NT2/D1 (cell line): ENCODE measurements around the gene CXorf65.

Experiments
- DNase-seq: peaks from one replicate; pipeline ENCODE4 v3.0.0-alpha.2; 2011; ENCODE audit warnings: low read depth, low spot score
- H3K27me3 ChIP-seq: 2 replicates; pipeline ENCODE4 v1.6.0; 2011; ENCODE audit warnings: mild to moderate bottlenecking; ENCODE audit not compliant: insufficient read length, insufficient read depth
- H3K36me3 ChIP-seq: 2 replicates; pipeline ENCODE4 v1.6.1; 2011; ENCODE audit warnings: mild to moderate bottlenecking, low read length, mixed read lengths; ENCODE audit not compliant: insufficient read depth, insufficient read length
- H3K4me1 ChIP-seq: 2 replicates; pipeline ENCODE4 v1.5.1; 2011; ENCODE audit not compliant: insufficient read depth, insufficient read length
- H3K4me3 ChIP-seq: 2 replicates; pipeline ENCODE4 v1.5.1; 2011; ENCODE audit warnings: low read depth; ENCODE audit not compliant: insufficient read length
- H3K9ac ChIP-seq: 2 replicates; pipeline ENCODE4 v1.6.0; 2011; ENCODE audit warnings: low read depth; ENCODE audit not compliant: insufficient read length
- H3K9me3 ChIP-seq: 2 replicates; pipeline ENCODE4 v1.5.1; 2011; ENCODE audit warnings: mild to moderate bottlenecking, low read length; ENCODE audit not compliant: insufficient read depth
- SUZ12 ChIP-seq: IDR thresholded peaks from 2 replicates; pipeline ENCODE4 v1.6.1; 2011; ENCODE audit not compliant: insufficient read length, insufficient read depth; ENCODE audit errors: extremely low read depth
- YY1 ChIP-seq: IDR thresholded peaks from 2 replicates; pipeline ENCODE4 v1.6.1; 2011; ENCODE audit not compliant: insufficient read length, insufficient read depth
- ZNF274 ChIP-seq: IDR thresholded peaks from 2 replicates; pipeline ENCODE4 v1.6.1; 2011; ENCODE audit warnings: mild to moderate bottlenecking, low read depth, low read length

Gene CXorf65

GRCh38 chrX:71098302-71098701, 8.2 kb downstream of the CXorf65 start:
- DNase-seq = no peak
- no peak for TF ChIP-seq ZNF274
- TF ChIP-seq SUZ12 = no peak
- no peak for TF ChIP-seq YY1
- H3K27me3 ChIP-seq = peaks cover 11% of the 10 kb centered on the region
- H3K4me1 ChIP-seq = peaks cover 21% of the 10 kb centered on the region
- H3K4me3 ChIP-seq = no peak overlapping the region
- no peaks in the 10 kb centered on the region for H3K9me3 ChIP-seq
- peaks cover 10% of the 10 kb centered on the region for H3K36me3 ChIP-seq
- no peak overlapping the region for H3K9ac ChIP-seq

GRCh38 chrX:71096760-71097032, 9.8 kb downstream of the CXorf65 start:
- Histone ChIP-seq H3K9me3 (no peaks in the 10 kb centered on the region), H3K27me3 (peaks cover 11% of the 10 kb centered on the region), H3K9ac (peak overlapping the region; percentile 88), H3K36me3 (peaks cover 7% of the 10 kb centered on the region), H3K4me3 (peak overlapping the region; percentile 74), H3K4me1 (peaks cover 21% of the 10 kb centered on the region)
- DNase-seq = no peak
- TF ChIP-seq YY1 (no peak), SUZ12 (no peak), ZNF274 (no peak)

- TF ChIP-seq SUZ12 (no peak), ZNF274 (no peak), YY1 (no peak)
- Histone ChIP-seq H3K4me1 (peaks cover 19% of the 10 kb centered on the region), H3K9me3 (no peaks in the 10 kb centered on the region), H3K36me3 (peaks cover 3% of the 10 kb centered on the region), H3K4me3 (peak overlapping the region; percentile 74), H3K9ac (peak overlapping the region; percentile 88), H3K27me3 (peaks cover 11% of the 10 kb centered on the region)
- peak; percentile 25 for DNase-seq
Observed at GRCh38 chrX:71095981-71096759, 10.4 kb downstream of the CXorf65 start.

- H3K4me1 ChIP-seq = peaks cover 14% of the 10 kb centered on the region
- H3K36me3 ChIP-seq = no peaks in the 10 kb centered on the region
- peak; percentile 86 for DNase-seq
- H3K27me3 ChIP-seq = peaks cover 11% of the 10 kb centered on the region
- H3K4me3 ChIP-seq = peak within 1 kb of the TSS; percentile 74
- TF ChIP-seq YY1 = no peak
- no peak for TF ChIP-seq SUZ12
- TF ChIP-seq ZNF274 = no peak
- H3K9me3 ChIP-seq = no peaks in the 10 kb centered on the region
- H3K9ac ChIP-seq = peak within 1 kb of the TSS; percentile 88
Observed at GRCh38 chrX:71095555-71095980, 11.0 kb downstream of the CXorf65 start, which contains the start of gene FOXO4. FOXO4 (plus strand) TSS chrX:71095851; CDS start chrX:71096529, 678 bp downstream.

GRCh38 chrX:71095033-71095432, 11.5 kb downstream of the CXorf65 start:
- peaks cover 11% of the 10 kb centered on the region for H3K27me3 ChIP-seq
- no peak for DNase-seq
- TF ChIP-seq ZNF274 = no peak
- no peak for TF ChIP-seq SUZ12
- no peak for TF ChIP-seq YY1

GRCh38 chrX:71091263-71091662, 15.3 kb downstream of the CXorf65 start:
- H3K27me3 ChIP-seq = no peaks in the 10 kb centered on the region
- peaks cover 2% of the 10 kb centered on the region for H3K4me1 ChIP-seq
- H3K9me3 ChIP-seq = no peaks in the 10 kb centered on the region
- TF ChIP-seq ZNF274 = no peak
- no peak for TF ChIP-seq SUZ12
- TF ChIP-seq YY1 = no peak
- H3K4me3 ChIP-seq = no peak overlapping the region
- DNase-seq = no peak
- H3K36me3 ChIP-seq = no peaks in the 10 kb centered on the region
- no peak overlapping the region for H3K9ac ChIP-seq

More at GRCh38 chrX:71095033-71095432, 11.5 kb downstream of the CXorf65 start:
- peak overlapping the region; percentile 69 for H3K4me3 ChIP-seq
- H3K9ac ChIP-seq = peak overlapping the region; percentile 76
- no peaks in the 10 kb centered on the region for H3K36me3 ChIP-seq
- peaks cover 12% of the 10 kb centered on the region for H3K4me1 ChIP-seq
- no peaks in the 10 kb centered on the region for H3K9me3 ChIP-seq

- Histone ChIP-seq H3K27me3 (no peaks in the 10 kb centered on the region), H3K9ac (no peak overlapping the region), H3K4me1 (no peaks in the 10 kb centered on the region), H3K36me3 (no peaks in the 10 kb centered on the region), H3K9me3 (no peaks in the 10 kb centered on the region), H3K4me3 (no peak overlapping the region)
- DNase-seq = no peak
- TF ChIP-seq YY1 = no peak
- TF ChIP-seq SUZ12 = no peak
- no peak for TF ChIP-seq ZNF274
Observed at GRCh38 chrX:71085900-71086299, 20.6 kb downstream of the CXorf65 start.
